K562 (cell line): ENCODE results near the gene MADD. TPM values are rescaled to one million over a fixed set of nuclear protein-coding genes. Genes with fewer than 3 reads are reported as not detected.

Source experiments
- ATAC-seq: fragments of 200-7000 bp; cut with Tn5 transposase; 3 replicates; pipeline ENCODE4 v1.9.1; 2020; ENCODE audit warnings: moderate library complexity
- BruUV-seq: library from RNA; stranded (reverse); fragments of 400-500 nt; replicated peaks from 2 replicates; lab custom pipeline; 2021; lab: Mats Ljungman, UMichigan
- CTCF ChIA-PET: fragments of 300-600 bp; formaldehyde crosslinking; extraction: SDS; loops from one replicate; lab custom pipeline; 2021; ENCODE audit warnings: low intra/inter-chr PET ratio; lab: Yijun Ruan, JAX
- POLR2A ChIA-PET: fragments of 300-600, 350-650 bp; sonication (Branson Sonifier 250); formaldehyde crosslinking; extraction: SDS; loops from one replicate; lab custom pipeline; 2021; ENCODE audit warnings: antibody characterized with exemption, inconsistent platforms; lab: Yijun Ruan, JAX
- DNase-seq, 4 experiments: peaks; one replicate each; pipeline versions ENCODE4 v3.0.0 to v3.0.0-alpha.2; 2011 to 2018; ENCODE audit warnings: low spot score in 3 of 4, mixed read lengths in 3 of 4; ENCODE audit errors: extremely low read depth in 1 of 4
- FAIRE-seq: peaks from 2 replicates; lab custom pipeline; 2011; peaks lifted over from hg19 to GRCh38; lab: Jason Lieb, UNC
- H2AFZ ChIP-seq: 2 replicates; pipeline ENCODE4 v1.6.0; 2011; ENCODE audit warnings: low read depth, low read length, control low read depth, inconsistent platforms
- H3K27ac ChIP-seq: fragments of 200-600 bp; 3 replicates; pipeline ENCODE4 v1.8.0; 2011; ENCODE audit warnings: low read depth, mild to moderate bottlenecking, control low read depth, inconsistent platforms, low read length, moderate library complexity, mixed read lengths; ENCODE audit errors: extremely low read depth
- H3K27me3 ChIP-seq, 2 experiments: fragments of 300-600 bp in 1 of 2; 2 replicates in 1 of 2; 3 replicates in 1 of 2; pipeline versions ENCODE4 v1.6.0 to v1.8.0; 2011; ENCODE audit warnings: inconsistent platforms in 2 of 2, low read length in 2 of 2, mild to moderate bottlenecking in 1 of 2, mixed read lengths in 1 of 2, moderate library complexity in 1 of 2; ENCODE audit not compliant: control insufficient read depth in 2 of 2, insufficient read depth in 2 of 2
- H3K36me3 ChIP-seq: fragments of 300-600 bp; 3 replicates; pipeline ENCODE4 v1.8.0; 2011; ENCODE audit warnings: mild to moderate bottlenecking, low read length, inconsistent platforms; ENCODE audit not compliant: control insufficient read depth, insufficient read depth
- H3K4me1 ChIP-seq, 2 experiments: fragments of 200-600 bp in 1 of 2; replicated peaks in 1 of 2; 2 replicates in 1 of 2; 3 replicates in 1 of 2; pipeline versions ENCODE4 v1.5.1 to v1.8.0; 2011; ENCODE audit warnings: inconsistent platforms in 2 of 2, low read length in 2 of 2, mild to moderate bottlenecking in 1 of 2, mixed read lengths in 1 of 2, moderate library complexity in 1 of 2; ENCODE audit not compliant: control insufficient read depth in 2 of 2, insufficient read depth in 2 of 2
- H3K4me2 ChIP-seq: 2 replicates; pipeline ENCODE4 v1.6.1; 2011; ENCODE audit warnings: low read length, control low read depth, inconsistent platforms, mixed read lengths; ENCODE audit not compliant: insufficient read depth
- H3K4me3 ChIP-seq: fragments of 200-600 bp; sonication (generic), shearing (Covaris generic); 2 replicates; pipeline ENCODE4 v1.5.1; 2016; ENCODE audit warnings: control low read depth, inconsistent platforms
- H3K79me2 ChIP-seq: fragments of 200-600 bp; 3 replicates; pipeline ENCODE4 v1.8.0; 2011; ENCODE audit warnings: low read length, inconsistent platforms; ENCODE audit not compliant: control insufficient read depth, insufficient read depth
- H3K9ac ChIP-seq, 2 experiments: 2 replicates each; pipeline versions ENCODE4 v1.6.0 to v1.6.1; 2011; ENCODE audit warnings: low read depth in 2 of 2, low read length in 2 of 2, control low read depth in 1 of 2, inconsistent platforms in 1 of 2, mild to moderate bottlenecking in 1 of 2, mixed read lengths in 1 of 2; ENCODE audit not compliant: insufficient read depth in 1 of 2
- H3K9me1 ChIP-seq: one replicate; pipeline ENCODE4 v1.6.0; 2011; ENCODE audit warnings: inconsistent platforms, mild to moderate bottlenecking, low read length, moderate library complexity; ENCODE audit not compliant: control insufficient read depth, insufficient read depth
- H3K9me3 ChIP-seq: replicated peaks from 2 replicates; pipeline ENCODE4 v1.5.1; 2011; ENCODE audit warnings: low read depth, low read length, inconsistent platforms; ENCODE audit not compliant: control insufficient read depth, insufficient read depth
- H4K20me1 ChIP-seq: replicated peaks from 2 replicates; pipeline ENCODE4 v1.6.1; 2011; ENCODE audit warnings: low read length, inconsistent platforms, mixed read lengths; ENCODE audit not compliant: control insufficient read depth, insufficient read depth
- ELF4 ChIP-seq: fragments of 450-650 bp; formaldehyde crosslinking; IDR thresholded peaks from 2 replicates; pipeline ENCODE4 v1.4.0; 2022; ENCODE audit warnings: missing genetic modification characterization
- ELK3 ChIP-seq: fragments of 450-650 bp; formaldehyde crosslinking; IDR thresholded peaks from 2 replicates; pipeline ENCODE4 v1.4.0; 2020; ENCODE audit warnings: mild to moderate bottlenecking
- FOXP4 ChIP-seq: sonication (generic); formaldehyde crosslinking; IDR thresholded peaks from 2 replicates; pipeline ENCODE4 v1.8.0; 2022; ENCODE audit warnings: mild to moderate bottlenecking, missing genetic modification reagents, borderline replicate concordance
- GATA2 ChIP-seq: sonication (generic); formaldehyde crosslinking; IDR thresholded peaks from 2 replicates; pipeline ENCODE4 v1.4.0; 2020; ENCODE audit warnings: mild to moderate bottlenecking, missing genetic modification reagents
- HDGF ChIP-seq: fragments of 450-650 bp; IDR thresholded peaks from 2 replicates; pipeline ENCODE4 v1.6.1; 2016
- MAFG ChIP-seq: fragments of 450-650 bp; conservative IDR thresholded peaks from 2 replicates; pipeline ENCODE4 v1.6.1; 2016; ENCODE audit warnings: missing genetic modification characterization, missing compliant biosample characterization
- MLLT1 ChIP-seq, 2 experiments: fragments of 450-650 bp; IDR thresholded peaks; 2 replicates each; pipeline ENCODE4 v1.6.1; 2016
- MTA1 ChIP-seq: fragments of 450-650 bp; IDR thresholded peaks from 2 replicates; pipeline ENCODE4 v1.6.1; 2017; ENCODE audit warnings: borderline replicate concordance
- POLR2A ChIP-seq: fragments of 450-650 bp; conservative IDR thresholded peaks from 2 replicates; pipeline ENCODE4 v1.6.1; 2016
- SRSF9 ChIP-seq: fragments of 200-400 bp; formaldehyde crosslinking; IDR thresholded peaks from 2 replicates; pipeline ENCODE4 v1.6.1; 2017; ENCODE audit warnings: low read depth, low read length, borderline replicate concordance
- TCF15 ChIP-seq: fragments of 250-450 bp; sonication (Bioruptor Pico); IDR thresholded peaks from 2 replicates; pipeline ENCODE4 v1.8.0; 2022; ENCODE audit warnings: moderate library complexity, mild to moderate bottlenecking, inconsistent platforms
- ZC3H4 ChIP-seq: sonication (generic); formaldehyde crosslinking; IDR thresholded peaks from 2 replicates; pipeline ENCODE4 v1.9.0; 2021; ENCODE audit warnings: missing genetic modification reagents, borderline replicate concordance
- ZHX1 ChIP-seq: fragments of 150-350 bp; conservative IDR thresholded peaks from 2 replicates; pipeline ENCODE4 v1.6.1; 2014; ENCODE audit warnings: low read length
- ZNF316 ChIP-seq: fragments of 450-650 bp; IDR thresholded peaks from 2 replicates; pipeline ENCODE4 v1.6.1; 2016
- WGBS: fragments of 100-300 bp; shearing (Covaris generic); methylation state at CpG from one replicate; pipeline ENCODE4 v1.1.6; 2016; ENCODE audit warnings: low coverage, mixed read lengths; ENCODE audit not compliant: insufficient coverage; ENCODE audit errors: missing lambda C conversion rate; 5-methylcytosine and 5-hydroxymethylcytosine counted together
- in situ Hi-C: fragments of 300-500 bp; cut with MboI; formaldehyde crosslinking; loops from 4 replicates; pipeline ENCODE4 v1.15.0; 2018; ENCODE audit warnings: inconsistent platforms, mixed read lengths
- intact Hi-C: fragments of 100-400 bp; cut with micrococcal nuclease; formaldehyde crosslinking; loops from 2 replicates; pipeline ENCODE4 v1.14.2; 2022
- polyA plus RNA-seq, 8 experiments: library from polyadenylated mRNA; depleted of rRNA in 4 of 8; stranded (reverse) in 5 of 8; unstranded in 3 of 8; fragments of >200 nt; fragmentation: Nextera tagmentation in 2 of 8; fragmentation: Illumina TruSeq in 1 of 8; extraction: Ambion mirVana in 2 of 8; extraction: Trizol in 1 of 8; gene quantifications; 2 replicates each; pipeline versions ENCODE4 v1.2.1 to v1.2.3, GENCODE V29; 2011 to 2014; ENCODE audit warnings: inconsistent platforms in 1 of 8, missing spikeins in 1 of 8
- total RNA-seq, 7 experiments: library from RNA; depleted of rRNA in 6 of 7; stranded (reverse); fragments of >200 nt in 6 of 7; fragmentation: Illumina TruSeq in 2 of 7; extraction: Trizol in 2 of 7; gene quantifications; 2 replicates each; pipeline versions ENCODE4 v1.2.1 to v1.2.3, GENCODE V29; 2011 to 2021; ENCODE audit warnings: low replicate concordance in 1 of 7

Gene MADD
- total and polyA plus RNA-seq, 9 of the 15 experiments (the other 6 are each of a cell fraction or from before 2014, with no cell fraction given), result 0.68 to 57.6 (median 33.6) TPM

GRCh38 chr11:47245611-47246357 is 24.1 kb upstream of the MADD start:
- no peak for FAIRE-seq
- ChIA-PET CTCF (no interaction called here), POLR2A (interaction anchor here (0.6 to 10.1 kb wide), 3 partner anchors 11 to 17 kb away, joined by 4 to 110 read pairs (median 5); no protein-coding TSS in a partner anchor)
- in situ Hi-C loops (no loop called here), intact Hi-C loops (no loop called here)
- no peak for DNase-seq
- no peak overlapping the region for H3K4me2 ChIP-seq
- WGBS, result 86% methylated on average over 7 of the region's 11 CpGs
- H3K36me3 ChIP-seq, result peaks cover 50% of the 10 kb centered on the region; the same call in 2 of the 3 replicates
- H3K79me2 ChIP-seq, result peaks cover 31% of the 10 kb centered on the region
- no peaks in the 10 kb centered on the region for H3K9me3 ChIP-seq
- H4K20me1 ChIP-seq, result no peaks in the 10 kb centered on the region; the same call in 1 of the 2 replicates
- H3K9ac ChIP-seq, result peak overlapping the region in 1 of 2 experiments; percentile 42; a peak in 1 of 4 replicates
- H3K4me3 ChIP-seq, result no peak overlapping the region
- H3K9me1 ChIP-seq, result no peaks in the 10 kb centered on the region
- no peak overlapping the region for H3K27ac ChIP-seq
- H2AFZ ChIP-seq, result no peak overlapping the region
- peaks cover 11 to 16% of the 10 kb centered on the region in 2 experiments; a peak in 4 of 5 replicates for H3K4me1 ChIP-seq
- BruUV-seq, result no TSS peak
- H3K27me3 ChIP-seq, result no peaks in the 10 kb centered on the region
- ATAC-seq, result no peak
- TF ChIP-seq TCF15 (CRISPR knock-in tag) (no peak), POLR2A (no peak), ZHX1 (no peak), FOXP4 (no peak), MLLT1 (IDR thresholded peaks at IDR 0.05) (no peak), MTA1 (no peak), SRSF9 (no peak), ELK3 (CRISPR knock-in tag) (no peak), ZC3H4 (CRISPR knock-in tag) (no peak), GATA2 (CRISPR knock-in tag) (no peak), ELF4 (CRISPR knock-in tag) (no peak), ZNF316 (peak; percentile 70), HDGF (no peak), MAFG (0 out of 2 replicates have a peak, but pooled peaks have one; percentile 25)
